GM23338 (cell line): ENCODE measurements around the gene MED12L. TPM values are rescaled to one million over a fixed set of nuclear protein-coding genes. Genes with fewer than 3 reads are reported as not detected.
A peak's percentile ranks its signal among the peaks of the same experiment; 100 is the strongest.

Source experiments
- ATAC-seq: fragments of 200-7000 bp; cut with Tn5 transposase; 3 replicates; pipeline ENCODE4 v1.9.1; 2020
- DNase-seq: peaks from one replicate; pipeline ENCODE4 v3.0.0-alpha.2; 2015; ENCODE audit warnings: low spot score
- H2AFZ ChIP-seq: fragments of 200-600 bp; sonication (generic); 2 replicates; pipeline ENCODE4 v1.8.0; 2016; ENCODE audit warnings: antibody characterized with exemption, mild to moderate bottlenecking, moderate library complexity
- H3F3A ChIP-seq: fragments of 200-600 bp; sonication (generic); replicated peaks from 2 replicates; pipeline ENCODE4 v1.8.0; 2017; ENCODE audit warnings: antibody characterized with exemption, mixed run types, low read depth
- H3K27ac ChIP-seq: fragments of 200-600 bp; sonication (generic); 2 replicates; pipeline ENCODE4 v1.6.1; 2016; ENCODE audit warnings: low read depth
- H3K27me3 ChIP-seq: fragments of 200-600 bp; sonication (generic); 2 replicates; pipeline ENCODE4 v1.8.0; 2016; ENCODE audit warnings: mild to moderate bottlenecking, mixed run types, moderate library complexity; ENCODE audit not compliant: insufficient read depth
- H3K36me3 ChIP-seq: fragments of 200-600 bp; sonication (generic); 2 replicates; pipeline ENCODE4 v1.8.0; 2016; ENCODE audit warnings: mild to moderate bottlenecking; ENCODE audit not compliant: insufficient read depth
- H3K4me1 ChIP-seq: fragments of 200-600 bp; sonication (generic); 2 replicates; pipeline ENCODE4 v1.8.0; 2016; ENCODE audit warnings: mild to moderate bottlenecking, moderate library complexity; ENCODE audit not compliant: insufficient read depth
- H3K4me2 ChIP-seq: fragments of 200-600 bp; sonication (generic); 2 replicates; pipeline ENCODE4 v1.7.1; 2017; ENCODE audit warnings: mixed run types
- H3K4me3 ChIP-seq: fragments of 200-600 bp; sonication (generic); 2 replicates; pipeline ENCODE4 v1.6.1; 2016; ENCODE audit warnings: mixed run types
- H3K79me2 ChIP-seq: fragments of 200-600 bp; sonication (generic); replicated peaks from 2 replicates; pipeline ENCODE4 v1.8.0; 2017; ENCODE audit warnings: mild to moderate bottlenecking; ENCODE audit not compliant: insufficient read depth
- H3K9me2 ChIP-seq: fragments of 200-600 bp; sonication (generic); 2 replicates; pipeline ENCODE4 v1.8.0; 2017; ENCODE audit not compliant: insufficient read depth
- H4K20me1 ChIP-seq: fragments of 200-600 bp; sonication (generic); replicated peaks from 2 replicates; pipeline ENCODE4 v1.8.0; 2017; ENCODE audit warnings: mild to moderate bottlenecking; ENCODE audit not compliant: insufficient read depth
- H3K27ac Mint-ChIP-seq: 2 replicates; pipeline ENCODE4 v1.8.0; 2020; ENCODE audit warnings: inconsistent platforms, mild to moderate bottlenecking, moderate library complexity, mixed read lengths
- H3K27me3 Mint-ChIP-seq: 3 replicates; pipeline ENCODE4 v1.8.0; 2022; ENCODE audit warnings: low read depth, mild to moderate bottlenecking, moderate library complexity, mixed read lengths, inconsistent platforms; ENCODE audit not compliant: insufficient read depth, poor library complexity
- H3K36me3 Mint-ChIP-seq: 3 replicates; pipeline ENCODE4 v1.8.0; 2021; ENCODE audit warnings: low read depth, mild to moderate bottlenecking, inconsistent platforms, moderate library complexity, mixed read lengths
- H3K4me1 Mint-ChIP-seq: 3 replicates; pipeline ENCODE4 v1.8.0; 2020; ENCODE audit warnings: mild to moderate bottlenecking, inconsistent platforms, mixed read lengths
- H3K4me3 Mint-ChIP-seq: 3 replicates; pipeline ENCODE4 v1.8.0; 2021; ENCODE audit warnings: moderate library complexity, mild to moderate bottlenecking, inconsistent platforms, mixed read lengths
- H3K9me3 Mint-ChIP-seq: 3 replicates; pipeline ENCODE4 v1.8.0; 2020; ENCODE audit warnings: moderate library complexity, mild to moderate bottlenecking, inconsistent platforms, mixed read lengths
- CREB1 ChIP-seq: fragments of 250-450 bp; sonication (Bioruptor Pico); IDR thresholded peaks from 2 replicates; pipeline ENCODE4 v1.5.0; 2020; ENCODE audit warnings: low read depth, mild to moderate bottlenecking, moderate library complexity
- ETS1 ChIP-seq: IDR thresholded peaks from 2 replicates; pipeline ENCODE4 v1.6.1; 2016; ENCODE audit warnings: antibody characterized with exemption
- EZH2 ChIP-seq: fragments of 200-600 bp; sonication (generic); IDR thresholded peaks from one replicate; pipeline ENCODE4 v1.8.0; 2017; ENCODE audit warnings: antibody characterized with exemption, mild to moderate bottlenecking, low read depth; ENCODE audit not compliant: unreplicated experiment
- EZH2phosphoT487 ChIP-seq: fragments of 200-600 bp; sonication (generic); IDR thresholded peaks from one replicate; pipeline ENCODE4 v1.8.1; 2018; ENCODE audit warnings: antibody characterized with exemption; ENCODE audit not compliant: unreplicated experiment
- JUNB ChIP-seq: IDR thresholded peaks from one replicate; pipeline ENCODE4 v1.6.1; 2016; ENCODE audit warnings: antibody characterized with exemption; ENCODE audit not compliant: unreplicated experiment
- NANOG ChIP-seq: IDR thresholded peaks from 2 replicates; pipeline ENCODE4 v1.6.1; 2016; ENCODE audit warnings: antibody characterized with exemption, borderline replicate concordance
- POLR2AphosphoS5 ChIP-seq: IDR thresholded peaks from 2 replicates; pipeline ENCODE4 v1.6.1; 2016; ENCODE audit warnings: antibody characterized with exemption, low read depth
- STAT1 ChIP-seq: IDR thresholded peaks from one replicate; pipeline ENCODE4 v1.6.1; 2016; ENCODE audit warnings: antibody characterized with exemption; ENCODE audit not compliant: unreplicated experiment
- ZNF114 ChIP-seq: fragments of 250-450 bp; sonication (Bioruptor Pico); IDR thresholded peaks from 2 replicates; pipeline ENCODE4 v1.5.0; 2020; ENCODE audit warnings: mild to moderate bottlenecking, moderate library complexity
- ZNF331 ChIP-seq: fragments of 250-450 bp; sonication (Bioruptor Pico); IDR thresholded peaks from 2 replicates; pipeline ENCODE4 v1.5.0; 2020; ENCODE audit warnings: low read depth, mild to moderate bottlenecking, moderate library complexity
- ZNF462 ChIP-seq: fragments of 250-450 bp; sonication (Bioruptor Pico); IDR thresholded peaks from 2 replicates; pipeline ENCODE4 v1.5.0; 2020; ENCODE audit warnings: mild to moderate bottlenecking, moderate library complexity
- polyA plus RNA-seq: library from polyadenylated mRNA; unstranded; fragments of >200 nt; fragmentation: Nextera tagmentation; extraction: Ambion mirVana; gene quantifications from 2 replicates; pipeline ENCODE4 v1.2.1, GENCODE V29; 2016
- total RNA-seq: library from RNA; depleted of rRNA; stranded (reverse); fragments of >200 nt; shearing (Covaris generic); gene quantifications from 2 replicates; pipeline ENCODE4 v1.2.3, GENCODE V29; 2014
- TF ChIP-seq, protein P1 (sequence below), 2 experiments: fragments of 200-600 bp in 1 of 2; sonication (generic) in 1 of 2; conservative IDR thresholded peaks; 2 replicates each; pipeline versions ENCODE4 v1.5.1 to v1.6.1; 2016 to 2017; ENCODE audit warnings: antibody characterized with exemption in 2 of 2, low read depth in 2 of 2, mild to moderate bottlenecking in 2 of 2, moderate library complexity in 1 of 2
- TF ChIP-seq, protein P2 (sequence below): IDR thresholded peaks from one replicate; pipeline ENCODE4 v1.6.1; 2018; ENCODE audit warnings: antibody characterized with exemption; ENCODE audit not compliant: unreplicated experiment

Gene MED12L
- total and polyA plus RNA-seq, 2 experiments from 2014 or later = 5.7 to 25.0 TPM

DNA sequence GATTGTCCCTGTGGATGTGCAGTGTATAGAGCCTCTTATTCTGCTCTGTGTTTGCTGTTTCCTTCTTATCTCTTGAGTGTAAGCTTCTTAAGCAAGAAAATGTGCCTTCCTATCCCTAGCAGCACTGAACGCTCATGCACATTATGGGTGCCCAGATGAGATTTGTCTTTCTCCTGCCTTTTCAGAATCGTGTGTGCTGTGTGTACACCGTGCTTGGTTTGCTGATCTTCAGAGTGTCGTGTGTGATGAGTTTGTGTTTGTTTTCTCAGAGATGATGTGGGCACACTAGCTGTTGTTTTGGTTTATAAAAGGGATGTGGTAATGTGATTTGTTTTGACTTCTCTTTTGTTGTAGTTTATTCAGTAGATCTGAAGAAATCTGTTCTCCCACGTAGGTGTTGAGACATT lies 97.8 kb downstream of the MED12L start:
- H2AFZ ChIP-seq = no peak overlapping the region
- ATAC-seq (no peak), DNase-seq (no peak)
- no peaks in the 10 kb centered on the region for H4K20me1 ChIP-seq
- no peak overlapping the region for H3K4me3 ChIP-seq
- H3K27me3 Mint-ChIP-seq = no peaks in the 10 kb centered on the region
- no peaks in the 10 kb centered on the region for H3K9me3 Mint-ChIP-seq
- peak overlapping the region; percentile 65; the same call in 1 of the 2 replicates for H3K27ac ChIP-seq
- TF ChIP-seq ZNF462 (CRISPR knock-in tag) = no peak
- TF ChIP-seq STAT1 = no peak
- TF ChIP-seq EZH2 = no peak
- TF ChIP-seq, protein P1, sequence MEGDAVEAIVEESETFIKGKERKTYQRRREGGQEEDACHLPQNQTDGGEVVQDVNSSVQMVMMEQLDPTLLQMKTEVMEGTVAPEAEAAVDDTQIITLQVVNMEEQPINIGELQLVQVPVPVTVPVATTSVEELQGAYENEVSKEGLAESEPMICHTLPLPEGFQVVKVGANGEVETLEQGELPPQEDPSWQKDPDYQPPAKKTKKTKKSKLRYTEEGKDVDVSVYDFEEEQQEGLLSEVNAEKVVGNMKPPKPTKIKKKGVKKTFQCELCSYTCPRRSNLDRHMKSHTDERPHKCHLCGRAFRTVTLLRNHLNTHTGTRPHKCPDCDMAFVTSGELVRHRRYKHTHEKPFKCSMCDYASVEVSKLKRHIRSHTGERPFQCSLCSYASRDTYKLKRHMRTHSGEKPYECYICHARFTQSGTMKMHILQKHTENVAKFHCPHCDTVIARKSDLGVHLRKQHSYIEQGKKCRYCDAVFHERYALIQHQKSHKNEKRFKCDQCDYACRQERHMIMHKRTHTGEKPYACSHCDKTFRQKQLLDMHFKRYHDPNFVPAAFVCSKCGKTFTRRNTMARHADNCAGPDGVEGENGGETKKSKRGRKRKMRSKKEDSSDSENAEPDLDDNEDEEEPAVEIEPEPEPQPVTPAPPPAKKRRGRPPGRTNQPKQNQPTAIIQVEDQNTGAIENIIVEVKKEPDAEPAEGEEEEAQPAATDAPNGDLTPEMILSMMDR (conservative IDR thresholded peaks at IDR 0.05; ENCODE audit: low read depth in 2 of 2) = no peak
- no peak for TF ChIP-seq ZNF114 (CRISPR knock-in tag)
- no peak for TF ChIP-seq CREB1 (CRISPR knock-in tag)
- TF ChIP-seq NANOG = no peak
- TF ChIP-seq ETS1 = no peak
- TF ChIP-seq, protein P2, sequence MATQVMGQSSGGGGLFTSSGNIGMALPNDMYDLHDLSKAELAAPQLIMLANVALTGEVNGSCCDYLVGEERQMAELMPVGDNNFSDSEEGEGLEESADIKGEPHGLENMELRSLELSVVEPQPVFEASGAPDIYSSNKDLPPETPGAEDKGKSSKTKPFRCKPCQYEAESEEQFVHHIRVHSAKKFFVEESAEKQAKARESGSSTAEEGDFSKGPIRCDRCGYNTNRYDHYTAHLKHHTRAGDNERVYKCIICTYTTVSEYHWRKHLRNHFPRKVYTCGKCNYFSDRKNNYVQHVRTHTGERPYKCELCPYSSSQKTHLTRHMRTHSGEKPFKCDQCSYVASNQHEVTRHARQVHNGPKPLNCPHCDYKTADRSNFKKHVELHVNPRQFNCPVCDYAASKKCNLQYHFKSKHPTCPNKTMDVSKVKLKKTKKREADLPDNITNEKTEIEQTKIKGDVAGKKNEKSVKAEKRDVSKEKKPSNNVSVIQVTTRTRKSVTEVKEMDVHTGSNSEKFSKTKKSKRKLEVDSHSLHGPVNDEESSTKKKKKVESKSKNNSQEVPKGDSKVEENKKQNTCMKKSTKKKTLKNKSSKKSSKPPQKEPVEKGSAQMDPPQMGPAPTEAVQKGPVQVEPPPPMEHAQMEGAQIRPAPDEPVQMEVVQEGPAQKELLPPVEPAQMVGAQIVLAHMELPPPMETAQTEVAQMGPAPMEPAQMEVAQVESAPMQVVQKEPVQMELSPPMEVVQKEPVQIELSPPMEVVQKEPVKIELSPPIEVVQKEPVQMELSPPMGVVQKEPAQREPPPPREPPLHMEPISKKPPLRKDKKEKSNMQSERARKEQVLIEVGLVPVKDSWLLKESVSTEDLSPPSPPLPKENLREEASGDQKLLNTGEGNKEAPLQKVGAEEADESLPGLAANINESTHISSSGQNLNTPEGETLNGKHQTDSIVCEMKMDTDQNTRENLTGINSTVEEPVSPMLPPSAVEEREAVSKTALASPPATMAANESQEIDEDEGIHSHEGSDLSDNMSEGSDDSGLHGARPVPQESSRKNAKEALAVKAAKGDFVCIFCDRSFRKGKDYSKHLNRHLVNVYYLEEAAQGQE = no peak
- no peak for TF ChIP-seq JUNB
- no peak for TF ChIP-seq POLR2AphosphoS5
- no peak for TF ChIP-seq EZH2phosphoT487
- TF ChIP-seq ZNF331 (CRISPR knock-in tag) = no peak
- no peaks in the 10 kb centered on the region for H3K36me3 Mint-ChIP-seq
- peak overlapping the region; percentile 10; the same call in 1 of the 2 replicates for H3K27ac Mint-ChIP-seq
- peaks cover 9% of the 10 kb centered on the region; the same call in 1 of the 2 replicates for H3K4me1 ChIP-seq
- H3K79me2 ChIP-seq = no peaks in the 10 kb centered on the region
- no peaks in the 10 kb centered on the region for H3F3A ChIP-seq
- H3K4me1 Mint-ChIP-seq = peaks cover 17% of the 10 kb centered on the region
- no peak overlapping the region for H3K4me2 ChIP-seq
- no peaks in the 10 kb centered on the region for H3K27me3 ChIP-seq
- H3K9me2 ChIP-seq = no peaks in the 10 kb centered on the region
- no peaks in the 10 kb centered on the region; the same call in 1 of the 2 replicates for H3K36me3 ChIP-seq
- H3K4me3 Mint-ChIP-seq = no peak overlapping the region
